D721Med (cell line): ENCODE results near the gene OR1D2.

Experiments used
- DNase-seq: peaks from one replicate; pipeline ENCODE4 v3.0.0; 2011; ENCODE audit warnings: low spot score; ENCODE audit not compliant: insufficient read length
- FAIRE-seq: peaks from 2 replicates; lab custom pipeline; 2011; peaks lifted over from hg19 to GRCh38; lab: Jason Lieb, UNC
- TF ChIP-seq, protein P1 (sequence below): IDR thresholded peaks from 2 replicates; pipeline ENCODE4 v1.5.1; 2012; ENCODE audit warnings: mild to moderate bottlenecking, control low read depth; ENCODE audit not compliant: insufficient read depth; ENCODE audit errors: missing control alignments

Gene OR1D2

GRCh38 chr17:3046753-3047152, 57.5 kb downstream of the OR1D2 start:
- FAIRE-seq: no peak
- DNase-seq: no peak
- TF ChIP-seq, protein P1, sequence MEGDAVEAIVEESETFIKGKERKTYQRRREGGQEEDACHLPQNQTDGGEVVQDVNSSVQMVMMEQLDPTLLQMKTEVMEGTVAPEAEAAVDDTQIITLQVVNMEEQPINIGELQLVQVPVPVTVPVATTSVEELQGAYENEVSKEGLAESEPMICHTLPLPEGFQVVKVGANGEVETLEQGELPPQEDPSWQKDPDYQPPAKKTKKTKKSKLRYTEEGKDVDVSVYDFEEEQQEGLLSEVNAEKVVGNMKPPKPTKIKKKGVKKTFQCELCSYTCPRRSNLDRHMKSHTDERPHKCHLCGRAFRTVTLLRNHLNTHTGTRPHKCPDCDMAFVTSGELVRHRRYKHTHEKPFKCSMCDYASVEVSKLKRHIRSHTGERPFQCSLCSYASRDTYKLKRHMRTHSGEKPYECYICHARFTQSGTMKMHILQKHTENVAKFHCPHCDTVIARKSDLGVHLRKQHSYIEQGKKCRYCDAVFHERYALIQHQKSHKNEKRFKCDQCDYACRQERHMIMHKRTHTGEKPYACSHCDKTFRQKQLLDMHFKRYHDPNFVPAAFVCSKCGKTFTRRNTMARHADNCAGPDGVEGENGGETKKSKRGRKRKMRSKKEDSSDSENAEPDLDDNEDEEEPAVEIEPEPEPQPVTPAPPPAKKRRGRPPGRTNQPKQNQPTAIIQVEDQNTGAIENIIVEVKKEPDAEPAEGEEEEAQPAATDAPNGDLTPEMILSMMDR: no peak

DNA sequence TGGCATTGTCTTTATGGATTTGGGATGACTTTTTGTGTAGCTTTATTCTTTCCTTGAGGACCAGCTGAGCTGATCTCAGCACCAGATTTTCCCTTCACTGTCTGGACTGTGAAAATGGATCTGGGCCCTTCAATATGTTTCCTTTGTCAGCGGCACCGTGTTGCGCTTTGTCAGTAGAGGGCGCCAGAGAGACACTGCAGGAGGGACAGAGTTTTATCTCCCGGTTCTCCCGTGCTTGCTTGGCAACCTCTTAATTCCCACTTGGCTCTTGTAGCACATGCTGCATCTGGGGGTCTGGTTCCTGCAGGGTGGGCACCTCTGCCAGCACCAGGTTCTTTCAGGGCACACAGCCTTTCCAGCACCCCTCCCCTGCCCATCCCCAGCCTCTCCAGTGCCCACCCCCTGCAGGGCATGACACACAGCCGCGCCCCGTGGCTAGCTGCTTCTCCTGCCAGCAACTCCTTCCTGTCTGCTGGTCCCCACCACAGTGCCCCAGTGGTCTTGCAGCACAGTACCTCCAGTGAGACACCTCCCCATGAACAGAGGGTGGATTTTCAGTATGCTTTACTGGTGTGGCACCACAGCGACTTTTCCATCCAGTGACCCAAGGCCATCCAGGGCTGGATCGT, 60.4 kb downstream of the OR1D2 start:
- TF ChIP-seq, protein P1: peak; percentile 3
- FAIRE-seq (no peak), DNase-seq (no peak)

DNA sequence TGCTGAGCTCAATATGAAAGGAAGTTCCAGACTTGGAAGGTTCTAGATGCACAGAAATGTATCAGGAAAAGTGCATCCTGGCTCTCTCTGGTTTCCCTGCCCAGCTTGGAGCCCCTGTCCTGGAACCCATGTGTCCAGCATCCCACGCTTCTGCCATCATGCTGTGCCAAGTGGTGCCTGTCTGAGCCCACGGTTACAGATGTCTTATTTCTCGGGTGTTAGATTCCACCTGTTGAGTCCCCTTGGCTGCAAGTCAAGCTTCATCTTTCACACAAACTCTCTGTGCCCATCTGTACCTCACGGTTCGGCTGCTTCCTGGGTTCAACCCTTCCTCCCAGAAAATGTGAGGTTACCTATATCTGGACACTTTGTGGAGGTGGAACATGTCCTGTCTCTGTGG, 63.3 kb downstream of the OR1D2 start:
- TF ChIP-seq, protein P1: no peak
- DNase-seq (no peak), FAIRE-seq (no peak)

DNA sequence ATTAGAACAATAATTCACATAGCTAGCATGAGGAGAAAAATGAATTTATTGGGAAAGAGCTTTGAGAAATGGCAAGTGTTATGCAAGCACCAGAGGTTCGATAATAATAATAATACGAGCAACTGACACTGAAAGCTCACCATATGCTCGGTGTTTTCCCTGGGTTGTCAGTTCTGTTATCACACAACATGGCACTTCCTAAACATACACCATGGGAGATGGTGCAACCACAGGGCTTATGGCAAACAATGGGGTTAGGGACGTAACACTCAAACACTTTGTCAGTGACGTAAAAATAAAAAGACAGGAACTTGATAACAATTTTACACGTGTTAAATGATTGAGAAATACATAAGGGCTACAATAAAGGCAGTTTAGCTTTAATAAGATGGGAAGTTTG, 64.5 kb downstream of the OR1D2 start:
- DNase-seq (no peak), FAIRE-seq (no peak)
- TF ChIP-seq, protein P1: no peak

- FAIRE-seq (no peak), DNase-seq (no peak)
- TF ChIP-seq, protein P1: no peak
Observed at GRCh38 chr17:3038941-3039340, 65.3 kb downstream of the OR1D2 start.
